Measurements from ENCODE around the gene SCUBE1. TPM values are rescaled to one million over a fixed set of nuclear protein-coding genes. Genes with fewer than 3 reads are reported as not detected.

SCUBE1 gene
- total and polyA plus RNA-seq, 2 of the 8 experiments (the other 6 are each of a cell fraction or from before 2014, with no cell fraction given): 2.3 to 4.9 TPM

DNA sequence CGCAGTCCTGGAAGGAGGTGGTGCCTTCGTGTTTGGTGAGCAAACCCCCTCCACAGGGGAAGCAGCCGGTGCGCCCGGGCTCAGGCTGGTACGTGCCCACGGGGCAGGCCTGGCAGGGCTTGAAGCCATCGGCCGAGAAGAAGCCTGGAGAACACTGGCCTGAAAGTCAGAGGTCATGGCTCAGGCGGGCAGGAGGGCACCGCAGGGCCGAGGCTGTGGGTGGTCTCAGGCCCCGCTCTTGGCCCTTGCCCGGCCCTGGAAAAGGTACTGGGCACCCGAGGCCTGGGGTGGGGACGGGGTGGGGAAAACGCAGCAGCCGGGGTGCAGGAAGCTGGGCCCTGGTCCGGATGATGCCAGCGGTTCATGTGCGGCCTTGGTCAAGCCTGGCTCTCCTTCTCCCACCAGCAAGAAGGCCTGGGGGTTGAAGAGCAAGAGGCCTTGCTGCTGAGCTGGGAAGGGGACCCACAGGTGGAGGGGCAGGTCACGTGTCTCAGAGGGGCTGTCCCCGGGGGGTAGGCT lies 130.7 kb downstream of the SCUBE1 start (continued):
- no peak for TF ChIP-seq KDM1A (IDR thresholded peaks at IDR 0.05; ENCODE audit: borderline replicate concordance, low read length)
- no peak for TF ChIP-seq HDAC6 (IDR thresholded peaks at IDR 0.05; ENCODE audit: low read depth, low read length)
- no peak for TF ChIP-seq POU5F1 (IDR thresholded peaks at IDR 0.05; ENCODE audit: low read depth, low read length)
- no peak for TF ChIP-seq SIRT6 (IDR thresholded peaks at IDR 0.05; ENCODE audit: low read length)
- TF ChIP-seq, protein P1, sequence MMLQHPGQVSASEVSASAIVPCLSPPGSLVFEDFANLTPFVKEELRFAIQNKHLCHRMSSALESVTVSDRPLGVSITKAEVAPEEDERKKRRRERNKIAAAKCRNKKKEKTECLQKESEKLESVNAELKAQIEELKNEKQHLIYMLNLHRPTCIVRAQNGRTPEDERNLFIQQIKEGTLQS (IDR thresholded peaks at IDR 0.05; ENCODE audit: insufficient read depth, low read depth, low read length): no peak
- TF ChIP-seq, protein P2, sequence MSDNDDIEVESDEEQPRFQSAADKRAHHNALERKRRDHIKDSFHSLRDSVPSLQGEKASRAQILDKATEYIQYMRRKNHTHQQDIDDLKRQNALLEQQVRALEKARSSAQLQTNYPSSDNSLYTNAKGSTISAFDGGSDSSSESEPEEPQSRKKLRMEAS (IDR thresholded peaks at IDR 0.05): no peak
- TF ChIP-seq SUZ12 (IDR thresholded peaks at IDR 0.05; ENCODE audit: low read length): no peak
- no peak for TF ChIP-seq TAF1 (IDR thresholded peaks at IDR 0.05; ENCODE audit: low read depth, low read length)
